ENCODE results near the gene SPANXN3.
"Not testable (repeated sequence)": the region's sequence is repeated elsewhere in the genome, so short reads cannot be mapped to it uniquely, and the experiment has no call there.

The SPANXN3 gene, protein sequence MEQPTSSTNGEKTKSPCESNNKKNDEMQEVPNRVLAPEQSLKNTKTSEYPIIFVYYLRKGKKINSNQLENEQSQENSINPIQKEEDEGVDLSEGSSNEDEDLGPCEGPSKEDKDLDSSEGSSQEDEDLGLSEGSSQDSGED

DNA sequence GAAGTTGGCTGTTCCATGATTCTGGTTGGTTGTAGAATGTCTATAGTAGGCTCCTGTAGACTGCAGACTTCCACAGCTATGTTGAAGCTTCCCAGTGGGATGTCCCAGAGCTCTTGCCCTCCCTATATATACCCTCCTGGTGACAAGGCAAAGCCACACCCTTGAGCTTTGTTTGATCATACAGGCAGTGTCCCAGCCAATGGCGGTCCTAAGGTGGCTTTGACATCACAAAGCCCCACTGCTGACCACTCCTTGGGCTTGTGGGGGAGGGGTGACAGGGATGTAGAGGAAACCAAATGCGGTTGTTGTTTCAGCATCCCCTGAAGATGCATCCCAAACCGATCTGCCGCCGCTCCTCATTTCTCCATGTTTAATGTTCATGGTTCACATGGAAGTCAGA, at the start of gene SPANXN3:
Gene SPANXN3, minus strand, starts transcription at position 101 of the 400 bp plus-strand sequence. Its CDS starts 84 bp downstream, at position 17.
- DNase-seq: not testable (repeated sequence)

DNA sequence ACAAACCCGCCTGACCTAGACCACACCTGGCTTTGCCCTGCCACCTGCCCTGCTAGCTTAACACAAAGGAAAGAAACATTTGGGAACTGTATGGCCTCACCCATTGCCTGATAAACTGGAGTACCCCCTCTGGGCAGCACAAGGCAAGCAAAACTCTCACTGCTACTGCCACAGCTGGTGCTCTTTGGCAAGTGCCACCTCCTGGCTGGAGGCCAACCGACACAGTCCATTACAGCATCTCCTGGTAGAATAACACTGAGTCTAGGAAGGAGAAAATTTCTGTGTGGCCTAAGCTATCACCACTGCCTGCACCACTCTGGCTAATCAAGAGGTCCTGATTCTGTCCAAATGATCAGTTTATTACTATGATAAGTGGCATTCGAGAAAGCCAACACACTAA, 18.9 kb upstream of the SPANXN3 start:
- DNase-seq: no peak

DNA sequence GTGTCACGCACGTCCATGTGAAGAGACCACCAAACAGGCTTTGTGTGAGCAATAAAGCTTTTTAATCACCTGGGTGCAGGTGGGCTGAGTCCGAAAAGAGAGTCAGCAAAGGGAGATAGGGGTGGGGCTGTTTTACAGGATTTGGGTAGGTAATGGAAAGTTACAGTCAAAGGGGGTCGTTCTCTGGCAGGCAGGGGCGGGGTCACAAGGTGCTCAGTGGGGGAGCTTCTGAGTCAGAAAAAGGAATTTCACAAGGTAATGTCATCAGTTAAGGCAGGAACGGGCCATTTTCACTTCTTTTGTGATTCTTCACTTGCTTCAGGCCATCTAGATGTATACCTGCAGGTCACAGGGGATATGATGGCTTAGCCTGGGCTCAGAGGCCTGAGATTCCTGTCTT, 15.1 kb downstream of the SPANXN3 start:
- DNase-seq: not testable (repeated sequence)

More for the DNA sequence above, 18.9 kb upstream of the SPANXN3 start:
- TF ChIP-seq POLR2A (IDR thresholded peaks at IDR 0.05; ENCODE audit: low read length): no peak
- no peak for TF ChIP-seq GATA1 (IDR thresholded peaks at IDR 0.05; ENCODE audit: low read depth, low read length)

DNA sequence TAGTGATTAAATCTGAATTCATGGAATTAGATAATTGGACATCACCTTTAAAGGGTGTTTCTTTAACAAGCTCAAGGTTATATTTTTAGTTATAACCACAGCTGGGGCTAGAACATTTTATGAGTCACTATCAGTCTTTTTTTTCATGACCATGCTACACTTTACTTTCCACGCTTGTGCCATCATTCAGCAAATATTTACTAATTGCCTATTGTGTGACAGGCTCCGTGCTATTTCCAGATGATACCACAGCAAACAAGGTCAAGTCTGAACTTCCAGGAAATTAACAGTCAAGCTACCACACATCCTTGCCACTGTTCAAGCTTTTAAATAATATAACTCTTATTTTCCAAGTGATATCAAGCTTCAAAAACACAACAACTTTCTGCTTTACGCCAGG, 16.5 kb downstream of the SPANXN3 start:
- no peak for DNase-seq
- TF ChIP-seq GATA1 (IDR thresholded peaks at IDR 0.05; ENCODE audit: low read depth, low read length): no peak
- TF ChIP-seq POLR2A (IDR thresholded peaks at IDR 0.05; ENCODE audit: low read length): no peak

DNA sequence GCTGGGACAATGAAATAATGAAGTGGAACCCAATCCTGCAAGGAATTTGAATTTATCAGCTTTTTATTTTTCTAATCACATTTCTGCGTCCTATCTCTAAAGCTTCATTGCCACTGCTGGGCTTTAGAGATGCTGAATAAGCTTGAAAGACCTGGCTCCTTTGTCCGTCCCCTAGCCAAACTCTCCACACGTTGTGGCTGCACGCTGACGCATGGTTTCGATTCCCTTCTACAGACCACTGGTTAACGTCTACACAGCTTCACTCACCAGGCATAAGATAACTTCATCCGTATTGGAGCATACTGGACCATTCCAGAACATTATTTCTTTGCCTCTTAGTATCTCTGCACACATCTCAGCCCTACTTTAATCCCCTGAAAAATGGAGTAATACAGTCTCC, 31.2 kb downstream of the SPANXN3 start:
- DNase-seq: no peak
- TF ChIP-seq POLR2A (IDR thresholded peaks at IDR 0.05; ENCODE audit: low read length) (no peak), GATA1 (IDR thresholded peaks at IDR 0.05; ENCODE audit: low read depth, low read length) (no peak)

DNA sequence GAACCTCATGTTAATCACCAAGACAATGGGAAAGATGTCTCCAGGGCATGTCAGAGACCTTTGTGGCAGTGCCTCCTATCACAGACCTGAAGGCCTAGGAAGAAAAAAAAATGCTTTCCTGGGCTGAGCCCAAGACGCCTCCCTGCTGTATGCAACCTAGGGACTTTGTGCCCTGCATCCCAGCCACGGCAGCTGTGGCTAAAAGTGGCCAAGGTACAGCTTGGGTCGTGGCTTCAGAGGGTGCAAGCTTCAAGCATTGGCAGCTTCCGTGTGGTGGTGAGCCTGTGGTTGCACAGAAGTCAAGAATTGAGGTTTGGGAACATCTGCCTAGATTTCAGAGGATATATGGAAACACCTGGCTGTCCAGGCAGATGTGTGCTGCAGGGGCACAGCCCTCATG, 40.5 kb downstream of the SPANXN3 start:
- no peak for TF ChIP-seq POLR2A (IDR thresholded peaks at IDR 0.05; ENCODE audit: low read length)
- TF ChIP-seq GATA1 (IDR thresholded peaks at IDR 0.05; ENCODE audit: low read depth, low read length): no peak
- DNase-seq: no peak

DNA sequence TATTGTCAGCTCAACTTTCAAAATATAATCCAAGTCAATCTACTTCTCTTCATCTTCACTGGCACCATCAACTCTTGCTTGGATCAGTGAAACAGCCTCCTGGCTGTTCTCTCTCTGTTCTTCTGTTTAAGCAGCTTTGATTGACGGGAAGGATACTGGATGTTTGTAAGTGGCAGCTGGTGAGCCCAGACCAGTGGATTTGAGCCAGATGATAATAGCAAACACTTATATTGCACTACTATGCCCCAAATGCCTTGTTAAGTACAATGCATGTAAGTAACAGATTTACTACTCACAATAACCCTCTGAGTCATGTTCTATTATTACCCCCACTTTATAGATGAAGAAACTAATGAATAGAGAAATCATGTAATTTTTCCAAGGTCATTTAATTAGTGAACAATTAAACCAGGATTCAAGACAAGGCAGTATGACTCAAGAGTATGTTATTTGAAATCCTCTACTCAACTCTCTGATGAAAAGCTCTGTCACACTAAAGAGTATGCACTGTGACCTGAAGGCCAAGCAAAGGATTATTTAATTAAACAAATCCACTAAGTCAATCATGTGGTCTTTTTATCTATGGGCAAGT, 44.8 kb downstream of the SPANXN3 start:
- TF ChIP-seq POLR2A (IDR thresholded peaks at IDR 0.05; ENCODE audit: low read length) (no peak), GATA1 (IDR thresholded peaks at IDR 0.05; ENCODE audit: low read depth, low read length) (no peak)
- DNase-seq: no peak

DNA sequence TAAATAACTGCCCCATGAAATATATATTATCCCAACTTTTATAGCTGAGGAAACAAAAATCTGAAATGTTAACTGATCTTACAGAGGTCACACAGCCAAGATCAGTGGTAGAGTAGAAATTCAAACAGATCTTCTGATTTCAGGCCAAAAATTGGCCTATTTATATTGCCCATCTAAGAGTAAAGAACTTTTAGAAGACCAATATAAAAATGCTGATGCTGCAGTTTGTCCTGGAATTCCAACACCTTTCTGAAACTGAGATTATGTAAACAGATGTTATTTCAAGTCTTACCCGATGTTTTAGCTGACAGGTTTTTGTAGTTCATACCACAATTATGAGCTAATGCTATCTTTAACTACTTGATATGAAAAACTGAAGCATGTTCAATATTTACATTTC, 51.1 kb downstream of the SPANXN3 start:
- no peak for DNase-seq
- TF ChIP-seq POLR2A (IDR thresholded peaks at IDR 0.05; ENCODE audit: low read length) (no peak), GATA1 (IDR thresholded peaks at IDR 0.05; ENCODE audit: low read depth, low read length) (no peak)

DNA sequence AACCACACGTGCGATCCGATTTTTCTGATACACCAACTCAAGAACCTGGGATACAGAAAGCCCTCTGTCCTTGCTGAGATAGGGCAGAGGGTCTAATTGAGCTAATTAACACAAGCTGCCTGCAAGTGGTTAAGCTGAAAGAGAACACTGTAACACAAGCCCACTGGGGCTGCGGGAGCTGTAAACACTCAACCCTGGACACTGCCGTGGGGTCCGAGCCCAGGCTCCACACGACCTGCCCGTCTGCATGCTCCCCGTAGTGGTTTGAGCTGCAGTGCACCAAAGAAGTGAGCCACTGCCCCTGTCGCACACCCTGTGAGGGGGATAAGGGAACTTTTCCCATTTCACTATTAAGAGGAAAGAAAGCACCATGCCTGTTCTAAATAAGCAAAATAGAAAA, 54.6 kb downstream of the SPANXN3 start:
- TF ChIP-seq POLR2A (IDR thresholded peaks at IDR 0.05; ENCODE audit: low read length): no peak
- no peak for TF ChIP-seq GATA1 (IDR thresholded peaks at IDR 0.05; ENCODE audit: low read depth, low read length)
- DNase-seq: no peak

DNA sequence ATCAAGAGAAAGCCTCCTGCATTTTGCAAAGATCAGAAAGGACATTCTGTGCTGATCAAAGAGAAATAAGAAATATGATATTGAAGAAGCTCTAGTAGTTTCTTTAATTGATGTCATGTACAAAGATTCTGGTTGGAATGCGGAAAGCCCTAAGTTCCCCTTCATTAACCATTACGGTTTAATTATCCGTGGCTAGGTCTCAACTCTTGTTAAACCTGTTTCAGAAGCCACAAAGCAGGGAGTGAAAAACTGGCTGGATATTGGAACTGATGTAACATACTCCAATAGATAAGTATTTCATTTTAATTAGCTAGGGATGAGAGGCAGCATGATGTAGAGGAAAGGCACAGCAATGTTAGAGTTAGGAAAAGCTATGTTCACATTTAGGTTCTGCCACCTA, 55.7 kb downstream of the SPANXN3 start:
- no peak for DNase-seq
- TF ChIP-seq POLR2A (IDR thresholded peaks at IDR 0.05; ENCODE audit: low read length) (no peak), GATA1 (IDR thresholded peaks at IDR 0.05; ENCODE audit: low read depth, low read length) (no peak)

All from erythroblast (primary cell).